Loucy (cell line): ENCODE data around the gene ITPRIP.

Experiments
- H2AFZ ChIP-seq: fragments of 200-600 bp; sonication (generic); 2 replicates; pipeline ENCODE4 v1.6.0; 2016; ENCODE audit warnings: antibody characterized with exemption, mild to moderate bottlenecking, low read length, moderate library complexity
- H3F3A ChIP-seq: fragments of 200-600 bp; 2 replicates; pipeline ENCODE4 v1.6.0; 2016; ENCODE audit warnings: antibody characterized with exemption, low read depth, mild to moderate bottlenecking
- H3K27me3 ChIP-seq: fragments of 200-600 bp; sonication (generic); 2 replicates; pipeline ENCODE4 v1.6.1; 2014; ENCODE audit warnings: low read length, mild to moderate bottlenecking; ENCODE audit not compliant: insufficient read depth, poor library complexity, severe bottlenecking
- H3K36me3 ChIP-seq: fragments of 200-600 bp; sonication (generic); 2 replicates; pipeline ENCODE4 v1.6.1; 2016; ENCODE audit warnings: low read length; ENCODE audit not compliant: insufficient read depth
- H3K4me1 ChIP-seq: fragments of 200-600 bp; sonication (generic); 2 replicates; pipeline ENCODE4 v1.5.1; 2014; ENCODE audit warnings: low read length, mild to moderate bottlenecking; ENCODE audit not compliant: insufficient read depth, poor library complexity, severe bottlenecking
- H3K4me2 ChIP-seq: fragments of 200-600 bp; sonication (generic); 2 replicates; pipeline ENCODE4 v1.6.0; 2014; ENCODE audit warnings: antibody characterized with exemption, low read length, low read depth, mild to moderate bottlenecking; ENCODE audit not compliant: poor library complexity, severe bottlenecking
- H3K4me3 ChIP-seq: fragments of 200-600 bp; sonication (generic); 2 replicates; pipeline ENCODE4 v1.5.1; 2014; ENCODE audit warnings: low read length, mild to moderate bottlenecking, mixed read lengths; ENCODE audit not compliant: poor library complexity, severe bottlenecking
- H3K79me2 ChIP-seq: fragments of 200-600 bp; sonication (generic); 2 replicates; pipeline ENCODE4 v1.6.1; 2014; ENCODE audit warnings: low read length; ENCODE audit not compliant: insufficient read depth
- H3K9ac ChIP-seq: fragments of 200-600 bp; sonication (generic); 2 replicates; pipeline ENCODE4 v1.6.0; 2014; ENCODE audit warnings: mild to moderate bottlenecking, low read depth, low read length, moderate library complexity; ENCODE audit not compliant: poor library complexity, severe bottlenecking
- H3K9me2 ChIP-seq: fragments of 200-600 bp; sonication (generic); replicated peaks from 2 replicates; pipeline ENCODE4 v1.6.1; 2016; ENCODE audit warnings: low read depth, low read length, mixed read lengths
- H3K9me3 ChIP-seq: fragments of 200-600 bp; sonication (generic); 2 replicates; pipeline ENCODE4 v1.6.1; 2014; ENCODE audit warnings: mild to moderate bottlenecking, antibody characterized with exemption, low read length, low read depth; ENCODE audit not compliant: insufficient read depth
- H4K20me1 ChIP-seq: fragments of 200-600 bp; sonication (generic); 2 replicates; pipeline ENCODE4 v1.6.0; 2014; ENCODE audit warnings: antibody characterized with exemption, low read length, mild to moderate bottlenecking; ENCODE audit not compliant: insufficient read depth, poor library complexity, severe bottlenecking
- EZH2phosphoT487 ChIP-seq: fragments of 200-600 bp; IDR thresholded peaks from 2 replicates; pipeline ENCODE4 v1.6.1; 2018; ENCODE audit warnings: antibody characterized with exemption, mild to moderate bottlenecking, moderate library complexity, borderline replicate concordance
- TF ChIP-seq, protein P1 (sequence below): fragments of 200-600 bp; sonication (generic); conservative IDR thresholded peaks from 2 replicates; pipeline ENCODE4 v1.5.1; 2014; ENCODE audit warnings: mild to moderate bottlenecking, antibody characterized with exemption, low read length

Gene ITPRIP

GRCh38 chr10:104317269-104317710, 21.0 kb downstream of the ITPRIP start:
- Histone ChIP-seq H3K4me2 (no peak overlapping the region), H3K27me3 (no peaks in the 10 kb centered on the region), H3K4me3 (no peak overlapping the region), H2AFZ (no peak overlapping the region), H3F3A (no peaks in the 10 kb centered on the region), H3K36me3 (peaks cover 53% of the 10 kb centered on the region; the same call in 1 of the 2 replicates), H3K79me2 (peaks cover 91% of the 10 kb centered on the region), H3K9me2 (no peaks in the 10 kb centered on the region), H3K4me1 (peaks cover 15% of the 10 kb centered on the region), H3K9ac (no peak overlapping the region), H4K20me1 (peaks cover 85% of the 10 kb centered on the region), H3K9me3 (no peaks in the 10 kb centered on the region)
- no peak for TF ChIP-seq EZH2phosphoT487
- TF ChIP-seq, protein P1, sequence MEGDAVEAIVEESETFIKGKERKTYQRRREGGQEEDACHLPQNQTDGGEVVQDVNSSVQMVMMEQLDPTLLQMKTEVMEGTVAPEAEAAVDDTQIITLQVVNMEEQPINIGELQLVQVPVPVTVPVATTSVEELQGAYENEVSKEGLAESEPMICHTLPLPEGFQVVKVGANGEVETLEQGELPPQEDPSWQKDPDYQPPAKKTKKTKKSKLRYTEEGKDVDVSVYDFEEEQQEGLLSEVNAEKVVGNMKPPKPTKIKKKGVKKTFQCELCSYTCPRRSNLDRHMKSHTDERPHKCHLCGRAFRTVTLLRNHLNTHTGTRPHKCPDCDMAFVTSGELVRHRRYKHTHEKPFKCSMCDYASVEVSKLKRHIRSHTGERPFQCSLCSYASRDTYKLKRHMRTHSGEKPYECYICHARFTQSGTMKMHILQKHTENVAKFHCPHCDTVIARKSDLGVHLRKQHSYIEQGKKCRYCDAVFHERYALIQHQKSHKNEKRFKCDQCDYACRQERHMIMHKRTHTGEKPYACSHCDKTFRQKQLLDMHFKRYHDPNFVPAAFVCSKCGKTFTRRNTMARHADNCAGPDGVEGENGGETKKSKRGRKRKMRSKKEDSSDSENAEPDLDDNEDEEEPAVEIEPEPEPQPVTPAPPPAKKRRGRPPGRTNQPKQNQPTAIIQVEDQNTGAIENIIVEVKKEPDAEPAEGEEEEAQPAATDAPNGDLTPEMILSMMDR, result no peak

DNA sequence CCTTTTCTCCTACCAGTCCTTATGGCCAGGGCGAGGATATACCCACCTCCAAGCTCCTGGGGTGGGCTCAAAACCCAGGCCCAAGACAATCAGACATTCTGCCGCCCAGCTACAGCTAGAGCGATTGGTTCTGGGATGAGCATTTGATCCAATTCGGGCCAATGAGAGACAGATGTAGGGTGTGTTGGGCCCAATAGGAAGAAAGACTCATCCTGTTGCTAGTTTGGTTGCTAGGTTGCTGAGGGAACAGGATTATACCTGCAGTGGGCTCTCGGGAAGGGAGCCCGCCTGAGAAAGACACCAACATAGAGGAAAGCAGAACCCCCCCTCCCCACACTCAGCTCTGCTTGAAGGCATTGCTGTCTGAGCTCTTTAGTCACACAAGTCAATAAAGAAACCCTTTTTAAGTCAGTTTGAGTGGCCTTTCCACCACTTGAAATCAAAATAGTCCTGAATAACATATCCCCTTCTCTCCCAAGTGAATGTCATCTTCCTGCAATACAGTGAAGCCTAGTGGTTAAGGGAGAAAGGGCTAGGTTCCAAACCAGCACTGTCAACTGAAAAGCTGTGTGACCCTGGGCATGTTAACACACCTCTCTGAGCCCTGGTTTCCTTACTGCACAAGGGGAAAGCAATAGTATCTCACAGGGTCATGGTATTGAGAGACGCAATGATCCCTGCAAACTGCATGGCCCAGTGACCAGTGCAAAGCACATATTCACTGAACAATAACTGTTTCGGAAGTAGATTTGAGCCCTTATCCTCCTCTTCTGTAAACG, 21.8 kb downstream of the ITPRIP start:
- no peak overlapping the region for H3K4me3 ChIP-seq
- no peaks in the 10 kb centered on the region for H3K9me3 ChIP-seq
- no peaks in the 10 kb centered on the region for H3K9me2 ChIP-seq
- no peaks in the 10 kb centered on the region for H3K27me3 ChIP-seq
- peaks cover 60% of the 10 kb centered on the region; the same call in 1 of the 2 replicates for H3K36me3 ChIP-seq
- TF ChIP-seq EZH2phosphoT487, result no peak
- TF ChIP-seq, protein P1, result no peak
- peaks cover 84% of the 10 kb centered on the region for H3K79me2 ChIP-seq
- H3K9ac ChIP-seq, result no peak overlapping the region
- no peaks in the 10 kb centered on the region for H3F3A ChIP-seq
- H3K4me2 ChIP-seq, result no peak overlapping the region
- peaks cover 85% of the 10 kb centered on the region for H4K20me1 ChIP-seq
- H2AFZ ChIP-seq, result no peak overlapping the region
- peaks cover 7% of the 10 kb centered on the region for H3K4me1 ChIP-seq

- Histone ChIP-seq H4K20me1 (peaks cover 77% of the 10 kb centered on the region), H3K9me2 (no peaks in the 10 kb centered on the region), H3K27me3 (no peaks in the 10 kb centered on the region), H2AFZ (no peak overlapping the region), H3K9ac (no peak overlapping the region), H3K9me3 (no peaks in the 10 kb centered on the region), H3K4me2 (no peak overlapping the region), H3K4me1 (no peaks in the 10 kb centered on the region), H3K36me3 (peaks cover 70% of the 10 kb centered on the region; the same call in 1 of the 2 replicates), H3F3A (no peaks in the 10 kb centered on the region), H3K4me3 (no peak overlapping the region), H3K79me2 (peaks cover 74% of the 10 kb centered on the region)
- TF ChIP-seq, protein P1, result no peak
- no peak for TF ChIP-seq EZH2phosphoT487
Measured at GRCh38 chr10:104315486-104315921, 22.8 kb downstream of the ITPRIP start.
